Ascending aorta (tissue), 2 donors: Measurements from ENCODE around the gene DYNC1LI1. TPM values are rescaled to one million over a fixed set of nuclear protein-coding genes. Genes with fewer than 3 reads are reported as not detected.

Experiments
- DNase-seq, 2 donors: peaks; one replicate each; pipeline ENCODE4 v3.0.0-alpha.2; 2019; ENCODE audit warnings: low spot score in 2 of 2
- H3K27ac ChIP-seq, 2 donors: fragments of 200-600 bp; sonication (generic); one replicate each; pipeline ENCODE4 v1.5.1; 2016 to 2017; ENCODE audit warnings: mild to moderate bottlenecking in 1 of 2
- H3K27me3 ChIP-seq: fragments of 200-600 bp; sonication (generic); one replicate; pipeline ENCODE4 v1.5.1; 2017
- H3K36me3 ChIP-seq, 2 donors: fragments of 200-600 bp; sonication (generic); one replicate each; pipeline ENCODE4 v1.5.1; 2016
- H3K4me1 ChIP-seq, 2 donors: fragments of 200-600 bp; sonication (generic); one replicate each; pipeline ENCODE4 v1.5.1; 2016 to 2017; ENCODE audit warnings: mild to moderate bottlenecking in 1 of 2
- H3K4me3 ChIP-seq, 2 donors: fragments of 200-600 bp; sonication (generic); one replicate each; pipeline ENCODE4 v1.5.1; 2016 to 2017; ENCODE audit warnings: mild to moderate bottlenecking in 1 of 2
- H3K9me3 ChIP-seq, 2 donors: fragments of 200-600 bp; sonication (generic); one replicate each; pipeline ENCODE4 v1.5.1; 2016
- CTCF ChIP-seq, 3 experiments: fragments of 200-600 bp in 2 of 3; fragments of 450-650 bp in 1 of 3; sonication (generic) in 2 of 3; IDR thresholded peaks; one replicate each; pipeline ENCODE4 v1.5.1; 2016 to 2019; ENCODE audit warnings: antibody characterized with exemption in 3 of 3, mild to moderate bottlenecking in 1 of 3, moderate library complexity in 1 of 3
- intact Hi-C: fragments of 100-400 bp; cut with DNase I; formaldehyde crosslinking; loops from one replicate; pipeline ENCODE4 v1.15.1; 2023
- total RNA-seq: library from RNA; depleted of rRNA; stranded (reverse); fragments of >200 nt; gene quantifications from one replicate; pipeline ENCODE4 v1.1.0, GENCODE V29; 2016

DYNC1LI1 gene
- total RNA-seq, 1 donor from 2014 or later: 22.1 TPM

DNA sequence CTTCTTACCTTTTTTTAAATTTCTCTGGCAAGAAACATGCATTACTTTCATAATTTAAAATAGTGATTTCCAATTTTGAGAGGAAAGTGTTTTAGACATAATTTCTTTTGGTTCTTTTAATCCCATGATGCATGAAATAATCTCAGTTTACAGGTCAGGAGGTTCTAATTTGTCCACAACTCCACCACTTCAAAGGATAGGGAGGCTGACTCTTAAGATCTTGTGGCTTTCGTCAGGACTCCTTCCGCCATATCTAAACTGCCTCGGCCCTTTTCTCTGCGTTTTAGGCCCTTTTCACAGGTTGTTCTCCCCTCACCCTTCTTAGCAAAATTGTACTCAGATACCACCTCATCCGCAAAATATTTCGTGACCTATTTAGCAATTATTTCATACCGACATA is 8.0 kb downstream of the DYNC1LI1 start:
- no peak for DNase-seq
- TF ChIP-seq CTCF (IDR thresholded peaks at IDR 0.05): no peak
- Histone ChIP-seq H3K4me1 (peaks cover 0 to 9% of the 10 kb centered on the region in 2 donors), H3K36me3 (peaks cover 0 to 7% of the 10 kb centered on the region in 2 donors), H3K27me3 (no peaks in the 10 kb centered on the region), H3K27ac (no peak overlapping the region), H3K4me3 (no peak overlapping the region), H3K9me3 (no peaks in the 10 kb centered on the region)
- intact Hi-C loops: no loop called here

- no peak for DNase-seq
- Histone ChIP-seq H3K4me3 (no peak overlapping the region), H3K4me1 (peaks cover 0 to 10% of the 10 kb centered on the region in 2 donors)
Observed at GRCh38 chr3:32557640-32558352, 12.9 kb downstream of the DYNC1LI1 start.

GRCh38 chr3:32556332-32556731 is 14.3 kb downstream of the DYNC1LI1 start:
- TF ChIP-seq CTCF (IDR thresholded peaks at IDR 0.05): no peak
- Histone ChIP-seq H3K4me1 (peaks cover 0 to 9% of the 10 kb centered on the region in 2 donors), H3K4me3 (no peak overlapping the region), H3K27ac (no peak overlapping the region), H3K27me3 (no peaks in the 10 kb centered on the region), H3K9me3 (no peaks in the 10 kb centered on the region), H3K36me3 (no peaks in the 10 kb centered on the region)
- intact Hi-C loops: no loop called here
- DNase-seq: no peak

More at GRCh38 chr3:32557640-32558352, 12.9 kb downstream of the DYNC1LI1 start:
- TF ChIP-seq CTCF (IDR thresholded peaks at IDR 0.05): no peak
- intact Hi-C loops: no loop called here
- Histone ChIP-seq H3K27me3 (no peaks in the 10 kb centered on the region), H3K27ac (no peak overlapping the region), H3K36me3 (no peaks in the 10 kb centered on the region), H3K9me3 (no peaks in the 10 kb centered on the region)

DNA sequence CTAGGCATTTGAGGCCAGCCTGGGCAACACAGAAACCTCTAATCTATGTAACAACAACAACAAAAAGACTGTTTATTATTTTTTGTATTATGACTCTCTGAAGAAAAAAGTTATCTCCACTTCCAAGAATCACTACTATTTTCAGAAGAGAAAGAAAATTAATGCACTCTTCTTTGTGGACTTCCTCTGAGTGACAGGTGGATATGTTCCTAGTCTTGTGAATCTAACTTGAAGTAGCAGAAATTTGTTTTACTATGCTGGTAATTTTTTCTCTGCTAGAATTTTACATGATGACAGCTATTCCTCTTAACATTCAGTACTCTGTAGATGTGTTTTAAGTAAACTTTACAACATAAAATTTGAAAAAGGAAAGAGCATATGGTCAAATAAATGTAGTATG is 16.7 kb downstream of the DYNC1LI1 start:
- H3K4me1 ChIP-seq: peaks cover 0 to 7% of the 10 kb centered on the region in 2 donors
- DNase-seq: no peak
- no peaks in the 10 kb centered on the region for H3K9me3 ChIP-seq
- TF ChIP-seq CTCF (IDR thresholded peaks at IDR 0.05): no peak
- intact Hi-C loops: no loop called here
- H3K4me3 ChIP-seq: no peak overlapping the region
- no peaks in the 10 kb centered on the region for H3K27me3 ChIP-seq
- H3K36me3 ChIP-seq: no peaks in the 10 kb centered on the region
- H3K27ac ChIP-seq: no peak overlapping the region

DNA sequence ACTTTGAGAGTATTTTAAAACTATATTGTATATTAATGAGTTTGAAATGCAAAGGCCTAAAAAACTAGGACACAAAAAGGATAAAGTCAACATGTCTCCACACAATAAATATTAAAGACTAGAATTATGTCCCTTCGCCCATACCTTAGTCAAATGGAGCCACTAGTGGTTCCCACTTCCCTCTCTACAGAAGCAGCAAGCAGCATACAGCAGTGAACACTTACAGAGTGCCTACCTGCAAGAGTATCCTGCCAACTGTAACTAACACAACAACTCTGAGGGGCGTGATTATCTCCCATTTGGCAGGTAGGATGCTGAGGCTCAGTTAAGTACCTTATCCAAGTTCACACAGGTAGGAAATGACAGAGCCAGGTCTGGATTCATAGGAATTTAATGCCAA is 17.2 kb downstream of the DYNC1LI1 start:
- Histone ChIP-seq H3K27ac (no peak overlapping the region), H3K4me1 (peaks cover 0 to 7% of the 10 kb centered on the region in 2 donors), H3K9me3 (no peaks in the 10 kb centered on the region), H3K36me3 (no peaks in the 10 kb centered on the region), H3K4me3 (no peak overlapping the region), H3K27me3 (no peaks in the 10 kb centered on the region)
- intact Hi-C loops: no loop called here
- no peak for DNase-seq
- no peak for TF ChIP-seq CTCF (IDR thresholded peaks at IDR 0.05)
